ENCODE data around the gene UGT1A8.

The UGT1A8 gene

DNA sequence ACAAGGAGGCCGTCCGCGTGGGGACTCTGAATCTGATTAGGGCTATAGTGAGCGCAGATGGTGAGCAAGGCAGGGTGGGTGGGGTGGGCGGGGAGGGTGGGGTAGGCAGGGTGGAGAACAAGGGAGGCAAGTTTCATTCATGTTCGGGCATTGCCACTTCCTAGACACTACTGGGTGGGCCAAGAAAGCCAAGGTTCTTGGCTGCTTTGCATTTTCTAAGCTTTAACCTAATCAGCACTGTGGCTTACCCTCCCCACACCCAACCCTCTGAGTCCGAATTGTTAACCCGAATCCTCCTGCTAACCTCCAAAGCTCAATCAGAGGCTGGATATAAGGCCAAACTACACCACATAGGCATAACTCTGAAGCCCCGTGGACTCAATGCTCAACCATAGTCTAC, 178.8 kb downstream of the UGT1A8 start:
- DNase-seq (ENCODE audit: extremely low spot score): no peak
- ChIA-PET CTCF (interaction anchor here (1.1 to 1.9 kb wide), 3 partner anchors 9 to 18 kb away, joined by 3 to 4 read pairs (median 4); no protein-coding TSS in a partner anchor), POLR2A (no interaction called here)
- no peak for TF ChIP-seq CTCF (IDR thresholded peaks at IDR 0.05; ENCODE audit: control extremely low read depth, extremely low read depth, low read depth, missing control alignments)

- no peak for TF ChIP-seq CTCF (IDR thresholded peaks at IDR 0.05; ENCODE audit: control extremely low read depth, extremely low read depth, low read depth, missing control alignments)
- DNase-seq (ENCODE audit: extremely low spot score): no peak
- POLR2A ChIA-PET: no interaction called here
- CTCF ChIA-PET: interaction anchor here (1.2 to 1.6 kb wide), 2 partner anchors 59 to 87 kb away, joined by 3 to 4 read pairs; no protein-coding TSS in a partner anchor
Observed at GRCh38 chr2:233798335-233799086, 181.1 kb downstream of the UGT1A8 start.

- DNase-seq (ENCODE audit: extremely low spot score): no peak
- TF ChIP-seq CTCF (IDR thresholded peaks at IDR 0.05; ENCODE audit: control extremely low read depth, extremely low read depth, low read depth, missing control alignments): no peak
- POLR2A ChIA-PET: no interaction called here
- CTCF ChIA-PET: interaction anchor here (1.2 to 1.6 kb wide), 2 partner anchors 58 to 88 kb away, joined by 3 to 4 read pairs; no protein-coding TSS in a partner anchor
Observed at GRCh38 chr2:233799087-233799665, 181.7 kb downstream of the UGT1A8 start.

GRCh38 chr2:233799716-233800115, 182.3 kb downstream of the UGT1A8 start:
- POLR2A ChIA-PET: no interaction called here
- no peak for DNase-seq (ENCODE audit: extremely low spot score)
- TF ChIP-seq CTCF (IDR thresholded peaks at IDR 0.05; ENCODE audit: control extremely low read depth, extremely low read depth, low read depth, missing control alignments): no peak
- CTCF ChIA-PET: interaction anchor here (1.6 kb wide), 1 partner anchor 88 kb away, joined by 3 read pairs; no protein-coding TSS in a partner anchor

GRCh38 chr2:233800208-233800607, 182.8 kb downstream of the UGT1A8 start:
- DNase-seq (ENCODE audit: extremely low spot score): no peak
- ChIA-PET CTCF (interaction anchor here (1.6 kb wide), 1 partner anchor 89 kb away, joined by 3 read pairs; no protein-coding TSS in a partner anchor), POLR2A (no interaction called here)
- TF ChIP-seq CTCF (IDR thresholded peaks at IDR 0.05; ENCODE audit: control extremely low read depth, extremely low read depth, low read depth, missing control alignments): no peak

DNA sequence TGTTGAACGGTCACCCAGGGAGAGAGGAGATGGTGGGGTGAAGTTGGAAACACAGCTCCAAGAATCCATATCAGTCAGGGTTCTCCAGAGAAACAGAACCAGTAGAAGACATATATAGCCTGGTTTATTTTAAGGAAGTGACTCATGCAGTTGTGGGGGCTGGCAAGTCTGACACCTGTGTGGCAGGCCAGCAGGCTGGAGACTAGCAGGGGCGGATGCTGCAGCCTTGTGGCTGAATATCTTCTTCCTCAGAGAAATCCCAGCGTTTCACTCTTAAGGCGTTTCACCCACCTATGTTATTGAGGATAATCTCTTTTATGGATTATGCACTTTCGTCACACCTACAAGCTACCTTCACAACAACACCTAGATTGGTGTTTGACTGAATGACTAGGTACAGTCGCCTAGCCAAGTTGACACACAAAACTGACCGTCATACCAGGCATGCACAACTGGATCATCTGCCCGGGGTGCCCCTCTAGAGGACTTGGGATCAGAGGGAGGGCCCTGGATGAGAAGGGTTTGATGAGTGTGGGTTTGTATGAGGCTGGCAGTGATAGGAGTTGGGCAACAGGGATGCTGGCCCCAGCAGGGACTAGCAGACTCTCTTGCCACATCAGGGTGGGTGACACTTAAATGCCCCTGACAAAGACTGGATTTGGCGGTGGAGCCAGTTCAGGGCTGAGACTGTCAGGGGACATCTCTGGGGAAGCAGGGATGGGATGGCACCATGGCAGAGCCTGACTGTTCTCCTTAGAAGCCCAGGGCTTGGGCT, 184.1 kb downstream of the UGT1A8 start:
- ChIA-PET CTCF (no interaction called here), POLR2A (no interaction called here)
- no peak for DNase-seq (ENCODE audit: extremely low spot score)
- no peak for TF ChIP-seq CTCF (IDR thresholded peaks at IDR 0.05; ENCODE audit: control extremely low read depth, extremely low read depth, low read depth, missing control alignments)

Data from GM10248 (cell line).